Upper lobe of left lung (tissue), 4 donors: Measurements from ENCODE around the gene ITPR2.

Experiments
- POLR2AphosphoS5 ChIP-seq, 2 donors: sonication (generic); formaldehyde crosslinking; IDR thresholded peaks; one replicate each; pipeline ENCODE4 v1.5.1; 2017; ENCODE audit warnings: antibody characterized with exemption in 2 of 2
- TF ChIP-seq, protein P1 (sequence below), 6 experiments: fragments of 450-650 bp in 4 of 6; fragments of 200-600 bp in 2 of 6; sonication (generic) in 2 of 6; IDR thresholded peaks; one replicate each; pipeline ENCODE4 v1.5.1; 2016 to 2019; ENCODE audit warnings: antibody characterized with exemption in 6 of 6

DNA sequence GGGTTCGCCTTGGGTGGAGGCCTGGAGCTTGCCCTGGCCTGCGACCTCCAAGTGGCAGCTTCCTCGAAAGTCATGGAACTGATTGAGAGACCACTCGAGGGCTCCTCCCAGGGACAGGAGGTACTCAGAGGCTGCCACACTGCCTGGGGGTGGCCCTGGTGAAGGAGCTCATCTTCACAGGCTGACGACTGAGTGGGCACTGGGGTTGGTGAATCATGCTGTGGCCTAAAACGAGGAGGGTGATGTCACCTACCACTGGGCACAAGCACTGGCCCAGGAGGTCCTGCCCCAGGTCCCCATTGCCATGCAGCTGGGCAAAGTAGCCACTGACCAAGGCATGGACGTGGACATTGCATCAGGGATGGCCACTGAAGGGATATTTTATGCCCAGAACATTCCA lies 32.1 kb downstream of the ITPR2 start:
- TF ChIP-seq, protein P1, sequence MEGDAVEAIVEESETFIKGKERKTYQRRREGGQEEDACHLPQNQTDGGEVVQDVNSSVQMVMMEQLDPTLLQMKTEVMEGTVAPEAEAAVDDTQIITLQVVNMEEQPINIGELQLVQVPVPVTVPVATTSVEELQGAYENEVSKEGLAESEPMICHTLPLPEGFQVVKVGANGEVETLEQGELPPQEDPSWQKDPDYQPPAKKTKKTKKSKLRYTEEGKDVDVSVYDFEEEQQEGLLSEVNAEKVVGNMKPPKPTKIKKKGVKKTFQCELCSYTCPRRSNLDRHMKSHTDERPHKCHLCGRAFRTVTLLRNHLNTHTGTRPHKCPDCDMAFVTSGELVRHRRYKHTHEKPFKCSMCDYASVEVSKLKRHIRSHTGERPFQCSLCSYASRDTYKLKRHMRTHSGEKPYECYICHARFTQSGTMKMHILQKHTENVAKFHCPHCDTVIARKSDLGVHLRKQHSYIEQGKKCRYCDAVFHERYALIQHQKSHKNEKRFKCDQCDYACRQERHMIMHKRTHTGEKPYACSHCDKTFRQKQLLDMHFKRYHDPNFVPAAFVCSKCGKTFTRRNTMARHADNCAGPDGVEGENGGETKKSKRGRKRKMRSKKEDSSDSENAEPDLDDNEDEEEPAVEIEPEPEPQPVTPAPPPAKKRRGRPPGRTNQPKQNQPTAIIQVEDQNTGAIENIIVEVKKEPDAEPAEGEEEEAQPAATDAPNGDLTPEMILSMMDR (IDR thresholded peaks at IDR 0.05): no peak
- TF ChIP-seq POLR2AphosphoS5 (IDR thresholded peaks at IDR 0.05): no peak
